Liver (tissue), 9 donors: ENCODE data around the gene CREBZF. TPM values are rescaled to one million over a fixed set of nuclear protein-coding genes. Genes with fewer than 3 reads are reported as not detected.
"Not testable (repeated sequence)": the region's sequence is repeated elsewhere in the genome, so short reads cannot be mapped to it uniquely, and the experiment has no call there.

Source experiments
- DNase-seq: peaks from one replicate; pipeline ENCODE4 v3.0.0-alpha.2; 2017; ENCODE audit warnings: low spot score
- H3K27ac ChIP-seq, 2 donors: one replicate each; pipeline ENCODE4 v1.7.0; 2013; ENCODE audit warnings: inconsistent platforms in 2 of 2, low read length in 2 of 2, control low read depth in 1 of 2, low read depth in 1 of 2, mild to moderate bottlenecking in 1 of 2
- H3K27me3 ChIP-seq, 4 donors: one replicate each; pipeline versions ENCODE4 v1.6.1 to v1.7.0; 2013; ENCODE audit warnings: low read length in 3 of 4, inconsistent platforms in 1 of 4, mild to moderate bottlenecking in 1 of 4, moderate library complexity in 1 of 4; ENCODE audit not compliant: control insufficient read depth in 4 of 4, insufficient read depth in 4 of 4
- H3K36me3 ChIP-seq, 4 donors: one replicate each; pipeline versions ENCODE4 v1.6.1 to v1.7.0; 2013; ENCODE audit warnings: low read length in 3 of 4, mild to moderate bottlenecking in 3 of 4, low read depth in 1 of 4, moderate library complexity in 1 of 4; ENCODE audit not compliant: control insufficient read depth in 4 of 4, insufficient read depth in 3 of 4
- H3K4me1 ChIP-seq, 4 donors: one replicate each; pipeline versions ENCODE4 v1.6.1 to v1.7.0; 2013; ENCODE audit warnings: low read length in 3 of 4, mild to moderate bottlenecking in 3 of 4, moderate library complexity in 1 of 4; ENCODE audit not compliant: control insufficient read depth in 4 of 4, insufficient read depth in 4 of 4
- H3K4me3 ChIP-seq, 3 donors: one replicate each; pipeline versions ENCODE4 v1.6.1 to v1.7.0; 2013; ENCODE audit warnings: low read length in 3 of 3, control low read depth in 1 of 3, low read depth in 1 of 3, mild to moderate bottlenecking in 1 of 3
- H3K9ac ChIP-seq, 2 donors: one replicate each; pipeline ENCODE4 v1.7.0; 2013; ENCODE audit warnings: low read length in 2 of 2, mild to moderate bottlenecking in 2 of 2, moderate library complexity in 2 of 2, control low read depth in 1 of 2, low read depth in 1 of 2
- H3K9me3 ChIP-seq, 4 donors: one replicate each; pipeline versions ENCODE4 v1.6.1 to v1.7.0; 2013; ENCODE audit warnings: low read length in 3 of 4; ENCODE audit not compliant: control insufficient read depth in 4 of 4
- ATF3 ChIP-seq: IDR thresholded peaks from 2 replicates; pipeline ENCODE4 v1.6.1; 2016; ENCODE audit warnings: antibody characterized with exemption
- CTCF ChIP-seq: fragments of 150-350 bp; IDR thresholded peaks from 2 replicates; pipeline ENCODE4 v1.5.1; 2017; ENCODE audit warnings: improper control_type of control experiment, low read depth, low read length; ENCODE audit not compliant: missing input control
- EGR1 ChIP-seq, 2 donors: IDR thresholded peaks; 2 replicates each; pipeline ENCODE4 v1.6.1; 2016 to 2018; ENCODE audit warnings: antibody characterized with exemption in 2 of 2, low read depth in 2 of 2
- FOXA1 ChIP-seq: IDR thresholded peaks from 2 replicates; pipeline ENCODE4 v1.6.1; 2016; ENCODE audit warnings: antibody characterized with exemption
- GABPA ChIP-seq, 2 donors: IDR thresholded peaks in 1 of 2; conservative IDR thresholded peaks in 1 of 2; 2 replicates each; pipeline ENCODE4 v1.6.1; 2016; ENCODE audit warnings: antibody characterized with exemption in 2 of 2, mild to moderate bottlenecking in 1 of 2, moderate library complexity in 1 of 2
- HNF4A ChIP-seq, 2 donors: conservative IDR thresholded peaks; 2 replicates each; pipeline ENCODE4 v1.6.1; 2016; ENCODE audit warnings: antibody characterized with exemption in 2 of 2, mild to moderate bottlenecking in 2 of 2
- HNF4G ChIP-seq: IDR thresholded peaks from 2 replicates; pipeline ENCODE4 v1.6.1; 2016; ENCODE audit warnings: antibody characterized with exemption
- JUND ChIP-seq, 2 donors: IDR thresholded peaks; 2 replicates each; pipeline ENCODE4 v1.6.1; 2016; ENCODE audit warnings: antibody characterized with exemption in 2 of 2
- NR2F2 ChIP-seq: IDR thresholded peaks from 2 replicates; pipeline ENCODE4 v1.6.1; 2016; ENCODE audit warnings: antibody characterized with exemption
- RAD21 ChIP-seq, 2 donors: IDR thresholded peaks; 2 replicates each; pipeline ENCODE4 v1.6.1; 2016; ENCODE audit warnings: antibody characterized with exemption in 2 of 2, mild to moderate bottlenecking in 2 of 2
- REST ChIP-seq: IDR thresholded peaks from 2 replicates; pipeline ENCODE4 v1.6.1; 2016; ENCODE audit warnings: antibody characterized with exemption, mild to moderate bottlenecking
- RXRA ChIP-seq, 2 donors: IDR thresholded peaks; 2 replicates each; pipeline ENCODE4 v1.6.1; 2017 to 2018; ENCODE audit warnings: antibody characterized with exemption in 2 of 2, mild to moderate bottlenecking in 1 of 2
- SP1 ChIP-seq: IDR thresholded peaks from 2 replicates; pipeline ENCODE4 v1.6.1; 2018; ENCODE audit warnings: antibody characterized with exemption, mild to moderate bottlenecking
- YY1 ChIP-seq: IDR thresholded peaks from 2 replicates; pipeline ENCODE4 v1.6.1; 2016; ENCODE audit warnings: antibody characterized with exemption, mild to moderate bottlenecking
- WGBS: extraction: QIAGEN DNeasy Blood & Tissue Kit; methylation state at CpG from one replicate; pipeline ENCODE4 v1.1.7; 2013; 5-methylcytosine and 5-hydroxymethylcytosine counted together
- polyA plus RNA-seq, 2 donors: library from polyadenylated mRNA; stranded (reverse) in 1 of 2; unstranded in 1 of 2; fragments of 200-250 nt in 1 of 2; fragments of >200 nt in 1 of 2; fragmentation: Nextera tagmentation in 1 of 2; extraction: Ambion mirVana in 1 of 2; gene quantifications; one replicate each; pipeline versions ENCODE4 v1.2.1 to v1.2.3, GENCODE V29; 2013 to 2015
- total RNA-seq, 2 donors: library from RNA; depleted of rRNA; stranded (reverse); fragments of >200 nt; gene quantifications; one replicate each; pipeline ENCODE4 v1.2.3, GENCODE V29; 2014
- donor health status: healthy.
- donor health status: healthy.
- donor health status: healthy.
- donor health status: healthy.
- donor health status: healthy.

CREBZF gene
- total and polyA plus RNA-seq, 4 donors: 12.1 to 50.0 (median 20.2) TPM

DNA sequence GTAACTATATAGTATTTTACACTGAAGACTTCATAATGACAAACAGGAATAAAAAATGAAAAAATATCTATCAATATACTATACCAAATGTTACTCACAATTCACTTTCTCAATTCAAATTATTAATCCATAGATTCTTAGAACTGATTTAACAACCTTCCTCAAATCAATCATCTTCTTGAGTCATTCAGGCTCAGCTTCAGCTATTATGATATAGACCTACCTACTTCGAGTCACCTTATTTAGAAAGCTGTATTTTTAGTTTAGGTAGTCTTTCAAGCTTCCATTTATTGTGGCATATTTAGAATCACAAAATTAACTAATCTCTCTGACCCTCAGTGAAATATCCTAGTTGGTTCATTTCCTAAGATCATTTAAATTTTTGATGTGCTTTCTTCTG, 8.2 kb downstream of the CREBZF start:
- 95% methylated on average over 1 of the region's 1 CpG for WGBS
- TF ChIP-seq HNF4A (conservative IDR thresholded peaks at IDR 0.05) (no peak), YY1 (no peak), NR2F2 (no peak), FOXA1 (no peak), CTCF (no peak), RXRA (IDR thresholded peaks at IDR 0.05) (no peak), HNF4G (no peak), EGR1 (IDR thresholded peaks at IDR 0.05; ENCODE audit: low read depth in 2 of 2) (no peak), GABPA (IDR thresholded peaks at IDR 0.05 in 1 of 2, conservative IDR thresholded peaks at IDR 0.05 in 1 of 2) (no peak), SP1 (no peak), JUND (IDR thresholded peaks at IDR 0.05) (no peak), RAD21 (IDR thresholded peaks at IDR 0.05) (no peak), REST (no peak), ATF3 (no peak)
- H3K4me1 ChIP-seq: peaks cover 0 to 13% (median 2%) of the 10 kb centered on the region in 4 donors
- H3K36me3 ChIP-seq: peaks cover 1 to 38% (median 15%) of the 10 kb centered on the region in 4 donors
- no peak for DNase-seq
- no peak overlapping the region for H3K9ac ChIP-seq
- no peak overlapping the region for H3K27ac ChIP-seq
- H3K9me3 ChIP-seq: no peaks in the 10 kb centered on the region
- no peak overlapping the region for H3K4me3 ChIP-seq
- H3K27me3 ChIP-seq: no peaks in the 10 kb centered on the region

DNA sequence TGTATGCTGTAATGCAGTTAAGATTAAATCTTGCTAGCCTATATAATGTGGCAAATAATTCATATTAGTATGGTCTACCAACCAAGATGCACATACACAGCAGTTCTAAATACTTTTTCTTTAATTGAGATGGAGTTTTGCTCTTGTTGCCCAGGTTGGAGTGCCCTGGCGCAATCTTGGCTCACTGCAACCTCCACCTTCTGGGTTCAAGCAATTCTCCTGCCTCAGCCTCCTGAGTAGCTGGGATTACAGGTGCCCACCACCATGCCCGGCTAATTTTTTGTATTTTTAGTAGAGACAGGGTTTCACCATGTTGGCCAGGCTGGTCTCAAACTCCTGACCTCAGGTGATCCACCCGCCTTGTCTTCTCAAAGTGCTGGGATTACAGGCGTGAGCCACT, 10.6 kb downstream of the CREBZF start:
- H3K27ac ChIP-seq, H3K9ac ChIP-seq, DNase-seq, H3K4me3 ChIP-seq, H3K4me1 ChIP-seq, H3K9me3 ChIP-seq, H3K27me3 ChIP-seq: not testable (repeated sequence)
- WGBS: 92% methylated on average over 4 of the region's 4 CpGs
- peaks cover 1 to 32% (median 11%) of the 10 kb centered on the region in 4 donors for H3K36me3 ChIP-seq
